Endothelial cell of umbilical vein (primary cell): Measurements from ENCODE around the gene PTMA.

ENCODE experiments used
- EZH2 ChIP-seq: IDR thresholded peaks from 2 replicates; pipeline ENCODE4 v1.6.1; 2012; ENCODE audit warnings: borderline replicate concordance, low read depth, mild to moderate bottlenecking, moderate library complexity, low read length, inconsistent platforms; ENCODE audit not compliant: severe bottlenecking
- GATA2 ChIP-seq: IDR thresholded peaks from 2 replicates; pipeline ENCODE4 v1.7.0; 2011; ENCODE audit warnings: low read depth, mild to moderate bottlenecking, moderate library complexity, mixed read lengths, low read length; ENCODE audit not compliant: insufficient read length, insufficient read depth
- POLR2A ChIP-seq: IDR thresholded peaks from 2 replicates; pipeline ENCODE4 v1.6.1; 2012; ENCODE audit warnings: low read depth, mild to moderate bottlenecking, control low read depth, low read length
- POLR2AphosphoS5 ChIP-seq: IDR thresholded peaks from 2 replicates; pipeline ENCODE4 v1.6.1; 2012; ENCODE audit warnings: low read depth, mild to moderate bottlenecking, control low read depth, low read length, moderate library complexity; ENCODE audit not compliant: insufficient read depth
- TF ChIP-seq, protein P1 (sequence below), 2 donors: IDR thresholded peaks; 1 replicate in 1 of 2; 2 replicates in 1 of 2; pipeline ENCODE4 v1.5.1; 2011; ENCODE audit warnings: low read length in 2 of 2, mild to moderate bottlenecking in 2 of 2, moderate library complexity in 2 of 2, control low read depth in 1 of 2, inconsistent platforms in 1 of 2, low read depth in 1 of 2; ENCODE audit not compliant: insufficient read depth in 1 of 2; ENCODE audit errors: extremely low read depth in 1 of 2
- TF ChIP-seq, protein P2 (sequence below): IDR thresholded peaks from 2 replicates; pipeline ENCODE4 v1.6.1; 2011; ENCODE audit not compliant: insufficient read depth, insufficient read length

DNA sequence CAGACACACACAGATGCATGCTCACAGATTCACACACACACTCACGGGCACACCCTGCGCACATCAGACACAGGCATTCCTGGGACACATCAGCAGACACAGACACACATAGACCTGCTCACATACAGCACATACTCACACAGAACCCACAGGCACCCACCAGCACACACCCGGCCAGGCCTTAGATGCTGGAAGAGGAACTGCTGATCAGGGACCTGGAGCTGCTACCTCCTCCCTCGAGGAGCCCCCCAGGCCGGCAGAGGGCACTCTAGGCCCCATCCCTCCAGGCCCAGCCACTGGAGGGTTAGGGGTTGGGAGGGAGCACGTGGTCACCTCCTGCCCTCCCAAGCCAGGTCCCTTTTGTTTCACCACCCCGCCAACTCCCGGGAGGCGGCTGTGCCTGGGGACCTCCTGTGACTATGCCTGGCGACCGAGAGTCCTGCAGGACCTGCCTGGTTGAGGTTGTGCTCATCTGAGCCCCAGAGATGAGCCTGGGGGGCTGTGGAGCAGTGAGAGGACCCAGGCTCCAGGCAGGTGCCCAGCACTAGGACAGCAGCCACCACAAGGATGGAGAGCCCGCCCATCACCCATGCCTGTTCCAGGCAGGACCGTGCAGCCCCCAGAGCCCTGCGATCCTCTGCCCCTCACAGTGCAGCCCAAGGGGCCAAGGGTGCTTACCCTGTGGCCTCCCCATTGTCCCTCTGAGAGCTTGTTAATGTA lies 21.0 kb upstream of the PTMA start:
- TF ChIP-seq, protein P1, sequence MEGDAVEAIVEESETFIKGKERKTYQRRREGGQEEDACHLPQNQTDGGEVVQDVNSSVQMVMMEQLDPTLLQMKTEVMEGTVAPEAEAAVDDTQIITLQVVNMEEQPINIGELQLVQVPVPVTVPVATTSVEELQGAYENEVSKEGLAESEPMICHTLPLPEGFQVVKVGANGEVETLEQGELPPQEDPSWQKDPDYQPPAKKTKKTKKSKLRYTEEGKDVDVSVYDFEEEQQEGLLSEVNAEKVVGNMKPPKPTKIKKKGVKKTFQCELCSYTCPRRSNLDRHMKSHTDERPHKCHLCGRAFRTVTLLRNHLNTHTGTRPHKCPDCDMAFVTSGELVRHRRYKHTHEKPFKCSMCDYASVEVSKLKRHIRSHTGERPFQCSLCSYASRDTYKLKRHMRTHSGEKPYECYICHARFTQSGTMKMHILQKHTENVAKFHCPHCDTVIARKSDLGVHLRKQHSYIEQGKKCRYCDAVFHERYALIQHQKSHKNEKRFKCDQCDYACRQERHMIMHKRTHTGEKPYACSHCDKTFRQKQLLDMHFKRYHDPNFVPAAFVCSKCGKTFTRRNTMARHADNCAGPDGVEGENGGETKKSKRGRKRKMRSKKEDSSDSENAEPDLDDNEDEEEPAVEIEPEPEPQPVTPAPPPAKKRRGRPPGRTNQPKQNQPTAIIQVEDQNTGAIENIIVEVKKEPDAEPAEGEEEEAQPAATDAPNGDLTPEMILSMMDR (IDR thresholded peaks at IDR 0.05; ENCODE audit: extremely low read depth in 1 of 2, insufficient read depth in 1 of 2, low read depth in 1 of 2, low read length in 2 of 2) = peak; percentile 60 to 82
- TF ChIP-seq POLR2AphosphoS5 (no peak), EZH2 (no peak), POLR2A (no peak), GATA2 (no peak)
- TF ChIP-seq, protein P2, sequence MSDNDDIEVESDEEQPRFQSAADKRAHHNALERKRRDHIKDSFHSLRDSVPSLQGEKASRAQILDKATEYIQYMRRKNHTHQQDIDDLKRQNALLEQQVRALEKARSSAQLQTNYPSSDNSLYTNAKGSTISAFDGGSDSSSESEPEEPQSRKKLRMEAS = peak; percentile 96
